ENCODE data around the gene CTNNA2.
"Not testable (repeated sequence)": the region's sequence is repeated elsewhere in the genome, so short reads cannot be mapped to it uniquely, and the experiment has no call there.

The CTNNA2 gene

DNA sequence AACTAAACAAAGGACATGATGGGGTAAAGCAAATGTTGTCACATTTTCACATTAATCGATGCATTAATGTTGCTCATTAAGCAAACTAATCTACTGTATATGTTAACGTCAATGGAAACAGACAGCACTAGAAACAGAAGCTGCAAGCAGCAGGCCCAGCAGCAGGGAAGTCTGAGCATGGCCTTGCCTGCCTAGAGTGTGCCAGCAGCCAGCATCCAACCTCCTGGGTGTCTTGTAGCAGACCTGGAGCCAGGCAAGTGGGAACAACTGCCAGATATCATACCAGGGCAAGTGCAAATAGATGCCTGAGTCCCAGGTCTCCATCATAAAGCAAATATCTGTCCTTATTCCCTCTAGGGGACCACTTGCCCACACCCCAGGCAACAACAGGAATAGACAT lies 472.7 kb downstream of the CTNNA2 start:
- no peak for DNase-seq

GRCh38 chr2:79993144-79993543 lies 480.3 kb downstream of the CTNNA2 start:
- DNase-seq = no peak

- DNase-seq = no peak
These were observed 481.3 kb downstream of the CTNNA2 start for GRCh38 chr2:79994161-79994560.

- DNase-seq = no peak
These were observed 482.1 kb downstream of the CTNNA2 start for GRCh38 chr2:79994965-79995364.

DNA sequence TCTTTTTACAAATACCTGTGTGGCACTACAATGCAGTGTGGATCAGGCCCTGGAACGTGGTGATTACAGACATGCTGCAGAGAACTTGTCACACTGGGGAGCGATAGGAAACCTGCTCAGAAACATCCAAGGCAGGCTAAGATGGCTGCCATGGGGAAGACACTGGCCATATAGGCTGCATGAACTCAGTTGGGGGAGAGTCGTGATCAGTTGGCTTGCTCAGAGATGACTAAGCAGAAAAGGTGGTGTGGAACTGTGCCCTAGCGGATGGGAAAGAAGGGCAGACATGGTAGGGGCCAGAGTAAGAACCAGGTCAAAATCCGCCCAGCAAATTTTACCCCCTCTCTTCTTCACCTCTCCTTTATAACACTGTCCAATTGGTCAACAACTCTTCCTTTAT lies 483.9 kb downstream of the CTNNA2 start:
- no peak for DNase-seq

- no peak for DNase-seq
These were observed 488.9 kb downstream of the CTNNA2 start for GRCh38 chr2:80001701-80002101.

DNA sequence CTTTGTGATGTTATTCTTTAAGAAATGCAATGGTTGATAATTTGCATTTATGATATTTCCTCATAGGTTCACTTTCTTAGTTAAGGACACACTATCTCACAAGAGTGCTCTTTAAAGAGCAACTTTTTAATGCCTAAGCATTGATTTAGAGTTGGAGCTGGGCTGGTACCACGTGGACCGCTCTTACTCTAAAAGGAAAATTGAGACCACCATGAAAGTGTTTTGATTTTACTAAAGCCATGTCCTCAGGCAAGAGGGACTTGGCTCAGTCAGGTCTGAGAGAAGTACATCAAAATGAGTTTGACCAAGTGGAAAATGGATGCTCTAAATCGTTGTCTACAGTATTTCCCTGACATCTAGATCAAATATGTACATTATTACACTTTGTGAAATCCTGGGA lies 489.3 kb downstream of the CTNNA2 start:
- no peak for DNase-seq

DNA sequence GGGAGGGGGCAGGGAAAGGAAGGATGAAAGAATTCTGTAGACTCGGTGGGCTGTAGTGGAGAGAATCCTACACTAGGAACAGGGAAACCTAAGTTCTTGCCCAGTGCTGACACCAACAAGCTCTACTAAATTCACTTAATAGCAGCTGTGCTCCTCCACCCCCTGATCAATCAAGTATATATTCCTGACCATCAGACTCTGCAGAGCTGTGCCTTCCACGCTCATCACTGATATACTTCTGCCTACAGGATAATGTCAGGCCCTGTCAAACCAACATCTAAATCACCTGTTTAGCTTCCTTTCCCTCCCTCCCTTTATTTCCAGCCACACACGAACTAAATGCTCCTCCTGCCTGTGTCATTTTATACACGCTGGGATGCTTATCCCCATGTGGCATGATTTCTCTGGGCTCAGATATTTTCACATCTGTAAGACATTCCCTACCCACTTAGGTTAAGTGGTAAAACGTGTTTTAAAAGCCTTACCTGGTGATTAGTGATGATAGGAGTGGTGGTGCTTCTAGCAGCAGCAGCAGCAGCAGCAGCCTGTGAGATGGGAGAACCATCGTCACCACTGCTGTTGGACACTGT lies 489.8 kb downstream of the CTNNA2 start:
- no peak for DNase-seq

GRCh38 chr2:80007777-80008503 lies 495.1 kb downstream of the CTNNA2 start:
- no peak for DNase-seq

- DNase-seq = no peak
These were observed 495.7 kb downstream of the CTNNA2 start for GRCh38 chr2:80008596-80008995.

- no peak for DNase-seq
These were observed 496.4 kb downstream of the CTNNA2 start for GRCh38 chr2:80009211-80009610.

DNA sequence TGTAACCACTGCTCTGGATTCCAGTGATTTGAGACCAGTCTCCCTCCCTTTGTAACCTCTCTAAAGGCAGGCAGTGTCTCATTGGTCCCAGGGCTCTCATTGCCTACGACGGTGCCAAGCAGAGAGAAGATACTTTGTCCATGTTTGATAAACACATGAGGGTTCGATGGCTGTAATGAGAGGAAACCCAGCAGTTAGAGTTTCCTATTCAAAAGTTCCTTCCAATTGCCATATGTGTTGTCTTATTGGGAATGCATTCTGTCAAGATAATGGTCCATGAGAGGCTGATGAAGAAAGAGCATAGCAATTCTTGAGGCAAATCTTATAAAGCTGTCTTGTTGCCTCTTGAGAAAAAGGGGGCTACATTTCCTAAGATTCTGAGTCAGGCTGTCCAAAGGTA lies 499.2 kb downstream of the CTNNA2 start:
- no peak for DNase-seq

GRCh38 chr2:80014637-80015036 lies 501.8 kb downstream of the CTNNA2 start:
- DNase-seq = no peak

GRCh38 chr2:80016171-80016570 lies 503.3 kb downstream of the CTNNA2 start:
- DNase-seq = no peak

DNA sequence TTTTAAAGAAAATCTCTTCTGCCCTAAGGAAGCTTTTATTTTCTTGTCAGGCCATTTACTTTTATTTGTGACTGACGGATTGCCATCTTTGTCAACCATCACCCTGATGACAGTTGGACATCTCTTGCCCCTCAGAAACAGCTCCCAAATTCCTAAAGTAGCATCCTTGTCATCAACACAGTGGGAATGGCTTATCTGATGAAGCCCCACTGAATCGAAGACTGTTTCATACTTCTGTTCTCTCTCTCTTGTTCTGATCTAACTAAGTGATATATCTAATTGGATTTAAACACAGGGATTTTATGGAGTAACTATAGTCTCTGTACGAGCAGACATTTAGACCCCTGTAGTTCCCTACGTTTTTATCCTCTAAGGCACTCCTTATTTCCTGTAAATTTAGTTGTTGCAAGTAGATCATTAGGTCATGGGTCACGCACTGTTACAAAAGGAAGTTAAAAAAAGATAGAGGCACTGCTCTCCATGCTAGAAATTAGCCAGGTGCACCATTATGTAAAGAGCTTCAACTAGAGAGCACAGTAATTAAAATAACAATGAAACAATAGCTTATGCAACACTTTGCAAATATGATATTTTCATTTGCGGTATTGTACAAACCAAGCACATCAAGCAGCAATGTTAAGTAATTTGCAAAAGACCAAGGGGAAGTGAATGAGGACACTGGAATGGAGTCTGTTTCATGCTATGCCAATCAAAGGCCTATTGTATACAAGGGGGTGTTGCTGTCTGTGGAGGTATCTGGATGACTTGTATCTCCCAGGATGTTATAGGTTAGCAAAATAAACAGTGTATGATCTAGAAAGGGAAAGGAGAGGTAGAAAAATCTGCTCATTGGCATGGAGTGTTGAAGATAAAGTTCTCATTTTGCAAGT lies 507.0 kb downstream of the CTNNA2 start:
- no peak for DNase-seq

GRCh38 chr2:80022018-80022417 lies 509.2 kb downstream of the CTNNA2 start:
- DNase-seq = no peak

DNA sequence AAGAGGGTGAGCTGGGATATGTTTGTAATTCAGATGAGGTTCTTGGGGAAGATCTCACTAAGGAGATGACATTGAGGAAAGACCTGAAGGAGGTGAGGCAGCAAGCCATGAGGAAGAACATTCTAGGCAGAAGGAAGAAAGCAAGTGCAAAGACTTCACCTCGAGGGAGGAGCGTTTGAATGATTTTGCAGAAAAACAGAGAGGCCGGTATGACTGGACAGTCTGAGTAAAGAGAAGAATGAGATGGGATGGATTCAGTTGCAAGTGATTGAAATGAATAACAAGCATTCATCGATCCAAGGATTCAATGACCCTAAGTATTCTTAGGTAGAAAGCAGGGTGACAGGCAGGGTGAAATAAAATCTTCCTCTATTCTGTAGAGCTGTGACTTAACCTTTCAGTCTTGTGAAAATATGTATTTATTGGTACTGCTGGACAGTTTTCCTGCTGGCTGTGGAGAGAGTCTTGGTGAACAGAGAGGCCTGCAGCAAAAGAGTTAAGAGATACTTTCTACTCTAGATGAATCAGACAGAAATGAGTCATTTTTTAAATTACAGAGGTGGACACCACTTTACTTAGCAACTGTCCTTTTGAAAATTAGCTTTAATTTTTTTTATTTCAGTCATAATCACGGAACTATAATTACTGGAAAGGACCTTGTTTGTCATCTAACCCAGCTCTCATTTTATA lies 513.3 kb downstream of the CTNNA2 start:
- DNase-seq = no peak

- DNase-seq = no peak
These were observed 515.2 kb downstream of the CTNNA2 start for GRCh38 chr2:80028051-80028450.

DNA sequence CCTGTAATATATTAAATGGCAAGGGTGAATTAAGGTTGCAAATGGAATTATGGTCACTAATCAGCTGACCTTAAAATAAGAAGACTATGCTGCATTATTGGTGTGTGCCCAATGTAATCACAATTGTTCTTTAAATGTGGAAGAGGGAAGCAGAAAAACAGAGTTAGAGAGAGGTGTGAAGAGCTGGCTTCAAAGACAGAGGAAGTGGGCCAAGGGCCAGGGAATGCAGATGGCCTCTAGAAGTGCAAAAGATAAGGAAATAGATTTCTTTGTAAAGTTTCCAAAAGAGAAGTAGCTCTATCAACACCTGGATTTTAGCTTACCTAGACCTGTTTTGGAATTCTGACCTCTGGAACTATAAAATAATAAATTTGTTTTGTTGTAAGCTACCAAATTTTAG lies 515.7 kb downstream of the CTNNA2 start:
- no peak for DNase-seq

DNA sequence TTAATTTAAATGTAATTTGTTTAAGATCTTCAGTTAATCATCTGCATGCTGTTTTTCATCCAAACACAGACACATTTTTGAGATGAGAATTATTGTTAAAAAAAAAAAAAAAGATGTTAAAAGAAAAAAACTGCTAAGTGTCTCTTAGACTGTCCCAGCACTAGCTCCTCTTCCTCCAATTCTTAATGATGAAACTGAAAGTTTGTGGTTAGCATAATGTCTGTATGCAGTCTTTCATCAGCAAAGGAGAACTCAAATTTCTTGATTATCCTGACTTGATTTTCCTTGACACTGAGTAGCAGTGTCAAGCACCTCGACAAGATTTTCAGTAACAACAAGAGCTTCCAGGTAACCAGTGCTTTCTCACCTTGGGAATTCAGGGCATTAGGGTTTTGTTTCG lies 517.3 kb downstream of the CTNNA2 start:
- no peak for DNase-seq

GRCh38 chr2:80032684-80033083 lies 519.8 kb downstream of the CTNNA2 start:
- not testable (repeated sequence) for DNase-seq

DNA sequence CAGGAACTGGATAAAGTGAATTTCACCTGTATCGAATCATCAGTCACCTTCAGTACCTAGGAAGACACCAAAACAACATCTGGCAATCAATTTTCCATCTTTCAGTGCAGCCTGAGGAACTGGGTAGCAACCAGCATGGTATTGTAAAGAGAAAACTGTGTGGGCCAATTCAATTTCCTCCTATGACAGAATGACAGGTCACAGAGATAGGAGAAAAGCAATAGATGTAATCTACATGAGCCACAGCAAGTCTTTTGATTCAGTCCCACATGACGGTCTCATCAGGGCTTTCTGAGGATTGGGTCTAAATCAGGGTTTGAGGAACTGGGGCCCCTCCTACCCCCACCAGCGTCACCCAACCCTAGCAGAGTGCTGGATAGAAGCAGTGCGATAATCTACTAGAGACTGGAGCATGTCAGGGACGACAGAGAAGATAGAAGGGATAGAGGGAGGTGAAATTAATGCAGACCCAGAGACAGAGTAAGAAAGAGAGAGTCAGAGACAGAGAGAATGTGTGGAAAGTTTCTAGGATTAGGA lies 523.0 kb downstream of the CTNNA2 start:
- DNase-seq = no peak

DNA sequence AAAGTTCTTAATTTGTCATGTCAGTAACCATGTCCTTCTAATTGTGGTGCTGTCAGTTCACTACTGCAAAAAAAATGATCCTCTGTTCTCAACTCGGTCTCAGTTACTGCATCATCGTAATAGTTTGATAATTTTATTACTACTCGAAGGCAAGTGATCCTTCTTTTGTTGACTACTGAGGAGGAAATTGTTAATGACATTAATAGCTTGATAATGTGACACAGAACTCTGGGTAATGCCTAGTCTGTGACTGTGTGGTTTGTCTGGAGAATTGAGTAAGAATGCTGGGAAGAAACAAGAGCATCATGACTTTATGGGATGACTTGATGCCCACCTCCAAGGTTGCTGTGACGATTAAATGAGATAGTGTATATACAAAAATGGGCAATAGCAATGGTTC lies 524.5 kb downstream of the CTNNA2 start:
- DNase-seq = no peak
